ENCODE measurements around the gene CCL4. TPM values are rescaled to one million over a fixed set of nuclear protein-coding genes. Genes with fewer than 3 reads are reported as not detected.

The CCL4 gene
- not detected in 2 replicates for total RNA-seq

DNA sequence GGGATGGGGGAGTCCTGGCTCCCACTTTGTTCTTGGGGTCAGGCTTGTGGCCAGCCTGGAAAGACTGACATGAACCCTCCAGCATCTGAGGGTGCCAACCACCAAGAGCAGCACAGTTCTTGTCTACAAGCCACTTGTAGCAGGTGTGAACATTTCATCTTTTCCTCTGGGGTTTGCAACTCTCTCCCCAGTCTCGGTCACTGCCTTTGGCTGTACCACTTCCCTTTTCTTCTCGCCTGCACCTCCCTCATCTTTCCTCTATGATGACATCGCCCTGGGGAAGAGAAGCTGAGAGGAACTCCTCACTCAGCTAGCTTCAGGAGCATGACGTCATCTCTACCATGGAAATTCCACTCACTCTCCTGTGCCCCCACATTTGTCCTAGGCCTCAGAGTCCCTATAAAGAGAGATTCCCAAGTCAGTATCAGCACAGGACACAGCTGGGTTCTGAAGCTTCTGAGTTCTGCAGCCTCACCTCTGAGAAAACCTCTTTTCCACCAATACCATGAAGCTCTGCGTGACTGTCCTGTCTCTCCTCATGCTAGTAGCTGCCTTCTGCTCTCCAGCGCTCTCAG, at the start of gene CCL4:
Gene CCL4 (plus strand): TSS at position 427 of the 575 bp plus-strand sequence. CDS start 79 bp downstream, at position 506.

DNA sequence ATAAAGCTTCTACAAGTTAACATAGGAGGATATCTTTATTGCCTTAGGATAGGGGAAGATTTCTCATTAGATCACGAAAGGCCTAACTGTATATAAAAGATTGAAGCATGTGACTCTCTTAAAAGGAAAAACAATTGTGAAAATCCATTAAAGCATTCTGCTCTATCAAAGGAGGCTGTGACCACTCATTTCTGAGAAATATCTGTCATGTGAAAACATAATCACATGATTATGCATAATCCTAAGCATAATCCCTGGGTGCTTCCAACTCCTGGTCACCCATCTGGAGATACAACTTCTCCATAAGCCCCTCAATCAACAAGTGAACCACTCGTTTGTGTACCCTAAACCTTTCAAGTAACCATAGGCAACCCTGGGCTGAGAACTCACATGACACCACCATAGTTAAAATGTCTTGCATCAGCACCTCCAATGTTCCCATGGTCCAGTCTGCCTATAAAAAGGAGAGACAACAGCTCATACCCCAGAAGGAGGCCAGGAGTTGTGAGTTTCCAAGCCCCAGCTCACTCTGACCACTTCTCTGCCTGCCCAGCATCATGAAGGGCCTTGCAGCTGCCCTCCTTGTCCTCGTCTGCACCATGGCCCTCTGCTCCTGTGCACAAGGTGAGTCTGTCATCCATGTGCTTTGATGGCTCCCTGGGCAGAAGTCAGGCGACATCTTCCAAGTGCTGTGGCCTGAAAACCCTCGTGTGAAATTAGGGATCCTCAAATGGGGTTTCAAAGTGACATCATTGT, 39.7 kb upstream of the CCL4 start, which contains the start of gene CCL18:
Gene CCL18 (plus strand): TSS at position 487 of the 756 bp plus-strand sequence. CDS start 71 bp downstream, at position 558.

DNA sequence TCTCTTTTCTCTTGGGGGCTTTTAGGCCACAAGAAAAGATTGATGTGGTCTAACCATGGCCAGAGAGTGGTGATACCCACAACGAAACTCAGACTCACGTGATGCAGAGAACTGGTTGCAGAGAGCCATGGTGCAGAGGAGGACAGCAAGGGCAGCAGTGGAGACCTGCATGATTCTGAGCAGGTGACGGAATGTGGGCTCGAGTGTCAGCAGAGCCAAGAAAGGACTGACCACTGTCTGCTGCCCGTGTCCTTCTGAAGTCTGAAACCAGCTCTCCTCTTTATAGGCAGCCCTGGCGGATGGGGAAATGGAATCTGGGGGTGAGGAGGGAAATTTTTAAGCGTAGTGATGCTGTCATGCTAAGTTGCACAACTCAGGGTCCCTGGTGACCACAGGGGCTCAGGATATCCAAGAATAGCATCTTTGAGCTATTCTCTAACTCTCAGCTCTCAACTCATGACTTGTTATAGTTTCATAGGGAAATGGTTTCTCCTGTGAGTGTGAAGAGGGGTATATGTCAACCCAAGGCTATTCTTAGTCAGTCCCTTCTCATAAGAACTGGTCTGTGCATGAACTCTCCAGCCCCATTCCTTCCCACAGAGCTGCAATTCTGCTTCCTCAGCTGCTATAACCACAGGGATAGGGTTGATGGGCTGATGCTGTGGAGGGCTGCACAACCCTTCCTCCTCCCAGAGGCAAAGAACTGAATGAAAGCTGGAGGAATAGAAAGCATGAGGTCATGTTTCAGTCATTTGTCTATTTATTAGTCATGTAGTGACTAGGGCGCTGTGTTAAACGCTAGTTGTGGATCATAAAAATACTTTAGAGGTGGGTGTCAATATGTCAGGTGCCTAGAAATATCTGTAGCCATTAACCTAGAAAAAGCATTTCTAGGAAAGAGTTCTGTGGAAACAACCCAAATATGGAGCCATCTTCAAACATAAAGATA, 13.5 kb upstream of the CCL4 start, which contains the start of gene CCL3:
Gene CCL3 (minus strand): TSS at position 256 of the 949 bp plus-strand sequence. CDS start 85 bp downstream, at position 171.

Other genes with a start within 250 kb of the CCL4 start
- gene HEATR9, start 234.9 kb upstream of the CCL4 start, total RNA-seq = not detected in 2 replicates
- not detected in 2 replicates for gene CCL5, start 223.5 kb upstream of the CCL4 start, total RNA-seq
- gene RDM1, start 173.1 kb upstream of the CCL4 start, total RNA-seq = 0.53 and 0.58 TPM in 2 replicates
- not detected in 2 replicates for gene LYZL6, start 160.1 kb upstream of the CCL4 start, total RNA-seq
- gene CCL16, start 122.3 kb upstream of the CCL4 start, total RNA-seq = not detected in 2 replicates
- not detected in 2 replicates for gene CCL14, start 117.1 kb upstream of the CCL4 start, total RNA-seq
- gene CCL15, start 102.3 kb upstream of the CCL4 start, total RNA-seq = not detected in 2 replicates
- gene CCL23, start 85.9 kb upstream of the CCL4 start, total RNA-seq = not detected in 2 replicates
- gene CCL18, start 39.6 kb upstream of the CCL4 start, total RNA-seq = not detected in 2 replicates
- gene CCL3, start 13.7 kb upstream of the CCL4 start, total RNA-seq = not detected in 2 replicates
- not detected in 2 replicates for gene TBC1D3B, start 72.8 kb downstream of the CCL4 start, total RNA-seq
- gene CCL3L1, start 92.9 kb downstream of the CCL4 start, total RNA-seq = not detected in 2 replicates
- gene CCL4L2, start 107.2 kb downstream of the CCL4 start, total RNA-seq = not detected in 2 replicates
- gene TBC1D3I, start 160.7 kb downstream of the CCL4 start, total RNA-seq = not detected in 2 replicates
- gene TBC1D3G, start 220.1 kb downstream of the CCL4 start, total RNA-seq = not detected in 2 replicates

All from myometrial cell (primary cell).